Stimulated activated CD8-positive, alpha-beta memory T cell treated with anti-CD3 and anti-CD28 coated beads, Interleukin-15, amount 100 ng/mL, for 4 hours (primary cell): ENCODE results near the gene BCAP29.
"Not testable (repeated sequence)": the region's sequence is repeated elsewhere in the genome, so short reads cannot be mapped to it uniquely, and the experiment has no call there.

ENCODE experiments used
- DNase-seq, 2 donors: peaks; one replicate each; pipeline ENCODE4 v3.0.0-alpha.2; 2020; ENCODE audit warnings: low read depth in 2 of 2

BCAP29 gene

GRCh38 chr7:107622894-107623293 is 42.8 kb downstream of the BCAP29 start:
- DNase-seq, result no peak

GRCh38 chr7:107627002-107627401 is 47.0 kb downstream of the BCAP29 start:
- DNase-seq, result no peak

DNA sequence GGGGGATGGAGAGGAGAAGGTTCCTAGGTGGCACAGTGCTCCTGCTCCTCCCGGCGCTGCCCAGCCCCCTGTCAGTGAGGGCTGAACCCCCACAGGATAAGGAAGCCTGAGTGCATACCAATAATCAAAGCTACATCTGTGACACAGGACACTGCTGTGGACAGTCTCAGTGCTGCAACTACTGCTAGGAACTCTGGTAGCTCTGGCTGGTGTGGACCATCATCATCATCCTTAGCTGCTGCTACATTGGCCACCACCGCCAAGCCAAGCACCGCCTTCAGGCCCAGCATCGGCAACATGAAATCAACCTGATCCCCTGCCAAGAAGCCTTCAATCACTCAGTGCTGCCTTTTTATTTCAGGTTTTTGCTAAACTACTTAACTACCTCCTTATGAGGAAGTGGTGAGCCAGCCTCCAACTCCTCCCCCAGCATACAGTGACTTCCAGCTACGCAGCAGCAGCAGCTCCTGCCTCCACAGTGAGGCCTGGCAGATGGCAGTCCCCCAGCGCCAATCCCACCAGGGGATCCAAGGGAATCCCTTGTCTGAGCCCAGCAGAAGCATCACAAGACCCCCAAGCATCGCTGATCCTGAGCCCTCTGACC is 48.5 kb downstream of the BCAP29 start:
- DNase-seq, result no peak

DNA sequence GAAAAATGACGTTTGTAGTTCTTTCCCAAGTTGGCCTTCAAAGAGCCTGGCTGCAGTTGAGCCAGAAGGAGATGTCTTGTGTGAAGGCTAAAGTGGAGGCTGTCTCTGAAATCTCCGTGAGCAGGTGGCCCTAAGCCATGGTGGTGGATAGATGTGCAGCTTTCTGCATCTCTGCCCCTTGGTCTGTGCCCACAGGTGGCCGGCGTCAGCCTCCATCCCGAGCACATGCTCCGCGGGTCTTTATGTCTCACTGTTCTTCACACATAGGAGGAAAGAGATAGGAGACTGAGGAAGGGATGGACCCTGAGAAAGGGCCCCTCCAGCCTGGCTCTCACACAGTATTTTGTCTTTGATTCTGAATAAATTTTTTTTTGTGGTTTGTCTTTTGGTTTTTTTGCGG is 50.3 kb downstream of the BCAP29 start:
- DNase-seq, result no peak

- no peak for DNase-seq
Measured at GRCh38 chr7:107631588-107632491, 51.8 kb downstream of the BCAP29 start.

GRCh38 chr7:107632492-107632865 is 52.4 kb downstream of the BCAP29 start:
- DNase-seq, result no peak

GRCh38 chr7:107638594-107638993 is 58.5 kb downstream of the BCAP29 start:
- DNase-seq, result no peak

DNA sequence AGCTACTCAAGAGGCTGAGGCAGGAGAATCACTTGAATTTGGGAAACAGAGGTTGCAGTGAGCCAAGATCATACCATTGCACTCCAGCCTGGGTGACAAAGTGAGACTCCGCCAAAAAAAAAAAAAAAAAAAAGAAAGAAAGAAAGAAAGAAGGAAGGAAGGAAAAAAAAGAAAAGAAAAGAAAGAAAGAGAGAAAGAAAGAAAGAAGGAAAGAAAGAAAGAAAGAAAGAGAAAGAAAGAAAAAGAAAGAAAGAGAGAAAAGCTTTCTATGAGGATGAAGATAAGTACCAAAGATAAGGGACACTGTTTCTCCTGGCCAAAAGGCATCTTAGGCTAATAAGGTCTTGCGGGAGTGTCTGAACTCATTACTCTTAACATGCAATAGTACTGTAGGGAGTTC is 59.0 kb downstream of the BCAP29 start:
- not testable (repeated sequence) for DNase-seq

DNA sequence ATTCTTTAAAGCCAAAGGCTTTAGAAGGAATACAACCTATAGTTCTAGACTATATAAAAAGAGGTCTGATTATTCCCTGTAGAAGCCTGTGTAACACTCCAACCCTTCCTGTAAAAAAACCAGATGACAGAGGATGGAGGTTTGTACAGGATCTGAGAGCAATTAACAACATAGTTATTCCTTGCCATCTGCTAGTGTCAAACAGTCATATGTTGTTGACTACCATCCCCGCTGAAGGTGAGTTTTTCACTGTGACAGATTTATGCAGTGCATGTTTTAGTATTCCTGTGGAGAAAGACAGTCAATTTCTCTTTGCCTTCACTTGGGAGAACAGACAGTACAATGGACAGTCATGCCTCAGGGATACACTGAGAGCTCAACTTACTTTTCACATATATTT is 61.6 kb downstream of the BCAP29 start:
- no peak for DNase-seq

GRCh38 chr7:107642501-107642900 is 62.5 kb downstream of the BCAP29 start:
- no peak for DNase-seq

DNA sequence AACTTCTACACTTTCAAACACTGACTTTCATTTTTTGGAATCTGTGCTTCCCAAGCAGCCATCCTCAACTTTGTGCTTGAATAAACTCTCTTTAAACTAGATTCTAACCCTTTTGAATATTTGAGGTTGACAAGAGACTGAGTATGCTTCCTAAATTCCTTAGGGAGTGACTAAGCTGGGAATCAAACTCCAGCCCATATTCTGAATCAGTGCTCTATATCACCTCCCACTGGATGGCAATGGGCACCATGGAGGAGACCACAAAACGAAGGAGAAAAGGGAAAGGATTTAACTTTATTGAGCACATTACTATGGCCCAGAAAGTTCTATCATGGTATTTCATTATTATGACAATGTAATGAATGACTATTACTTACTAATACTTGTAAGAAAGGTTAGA is 63.4 kb downstream of the BCAP29 start:
- no peak for DNase-seq

- DNase-seq, result no peak
Measured at GRCh38 chr7:107643938-107644308, 63.9 kb downstream of the BCAP29 start.

GRCh38 chr7:107644309-107644974 is 64.4 kb downstream of the BCAP29 start:
- DNase-seq, result no peak

- no peak for DNase-seq
Measured at GRCh38 chr7:107652642-107653041, 72.6 kb downstream of the BCAP29 start.

- DNase-seq, result no peak
Measured at GRCh38 chr7:107658467-107658866, 78.4 kb downstream of the BCAP29 start.

DNA sequence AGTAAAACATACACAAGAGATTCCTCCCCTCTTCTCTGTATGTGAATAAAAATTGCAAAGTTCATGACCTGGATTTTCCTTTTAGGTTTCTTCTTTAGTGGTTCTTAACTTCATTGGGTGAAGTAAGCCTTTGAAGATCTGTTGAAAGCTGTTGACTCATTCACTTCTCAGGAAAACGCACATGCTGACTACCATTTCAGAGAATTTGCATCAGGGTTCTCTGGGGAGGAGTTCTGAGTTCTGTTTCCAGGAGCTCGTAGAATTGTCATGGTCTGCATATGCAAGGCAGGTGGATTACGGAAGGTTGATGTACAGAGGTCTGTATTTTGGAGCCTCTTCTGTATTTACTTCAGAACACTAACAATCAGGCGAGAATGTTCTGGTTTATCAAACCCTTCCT is 79.6 kb downstream of the BCAP29 start:
- DNase-seq, result no peak

GRCh38 chr7:107660381-107661080 is 80.5 kb downstream of the BCAP29 start, which contains the start of gene SLC26A4:
Gene SLC26A4 (plus strand): TSS chr7:107660828. CDS start chr7:107661642, 814 bp downstream.
- no peak for DNase-seq

DNA sequence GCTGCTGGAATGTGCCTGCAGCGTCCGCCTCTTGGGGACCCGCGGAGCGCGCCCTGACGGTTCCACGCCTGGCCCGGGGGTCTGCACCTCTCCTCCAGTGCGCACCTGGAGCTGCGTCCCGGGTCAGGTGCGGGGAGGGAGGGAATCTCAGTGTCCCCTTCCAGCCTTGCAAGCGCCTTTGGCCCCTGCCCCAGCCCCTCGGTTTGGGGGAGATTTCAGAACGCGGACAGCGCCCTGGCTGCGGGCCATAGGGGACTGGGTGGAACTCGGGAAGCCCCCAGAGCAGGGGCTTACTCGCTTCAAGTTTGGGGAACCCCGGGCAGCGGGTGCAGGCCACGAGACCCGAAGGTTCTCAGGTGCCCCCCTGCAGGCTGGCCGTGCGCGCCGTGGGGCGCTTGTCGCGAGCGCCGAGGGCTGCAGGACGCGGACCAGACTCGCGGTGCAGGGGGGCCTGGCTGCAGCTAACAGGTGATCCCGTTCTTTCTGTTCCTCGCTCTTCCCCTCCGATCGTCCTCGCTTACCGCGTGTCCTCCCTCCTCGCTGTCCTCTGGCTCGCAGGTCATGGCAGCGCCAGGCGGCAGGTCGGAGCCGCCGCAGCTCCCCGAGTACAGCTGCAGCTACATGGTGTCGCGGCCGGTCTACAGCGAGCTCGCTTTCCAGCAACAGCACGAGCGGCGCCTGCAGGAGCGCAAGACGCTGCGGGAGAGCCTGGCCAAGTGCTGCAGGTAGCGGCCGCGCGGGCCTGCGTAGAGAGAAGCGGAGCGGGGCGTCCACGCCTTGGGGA is 81.2 kb downstream of the BCAP29 start:
- DNase-seq, result no peak

GRCh38 chr7:107661865-107662379 is 81.9 kb downstream of the BCAP29 start:
- no peak for DNase-seq

- no peak for DNase-seq
Measured at GRCh38 chr7:107663196-107663595, 83.2 kb downstream of the BCAP29 start.

DNA sequence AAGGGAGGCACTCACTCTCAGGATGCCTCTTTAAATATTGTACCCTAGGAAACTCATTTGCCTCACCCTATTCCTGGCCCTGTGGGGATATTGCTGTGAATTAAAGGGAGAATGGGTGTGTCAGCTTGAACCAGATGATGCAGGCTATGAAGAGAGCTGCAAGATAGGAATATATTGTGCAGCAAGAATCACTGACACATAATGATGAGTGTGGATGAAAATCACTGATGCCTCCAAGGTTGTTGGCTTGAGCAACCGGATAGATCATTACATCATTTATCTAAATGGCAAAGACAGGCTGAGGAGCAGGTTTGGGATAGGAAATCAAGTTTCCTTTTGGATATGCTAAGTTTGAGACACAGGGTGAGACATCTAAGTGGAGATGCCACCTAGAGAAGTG is 86.7 kb downstream of the BCAP29 start:
- DNase-seq, result no peak
